HepG2 (cell line): ENCODE measurements around the gene NCOA6. TPM values are rescaled to one million over a fixed set of nuclear protein-coding genes. Genes with fewer than 3 reads are reported as not detected.
A peak's percentile ranks its signal among the peaks of the same experiment; 100 is the strongest.

Experiments
- FOXO1 ChIP-seq: sonication (generic); formaldehyde crosslinking; IDR thresholded peaks from 2 replicates; pipeline ENCODE4 v1.4.0; 2020; ENCODE audit warnings: missing genetic modification reagents
- HOXD1 ChIP-seq: sonication (generic); formaldehyde crosslinking; IDR thresholded peaks from 2 replicates; pipeline ENCODE4 v1.5.0; 2020; ENCODE audit warnings: missing genetic modification reagents
- IKZF4 ChIP-seq: sonication (generic); formaldehyde crosslinking; IDR thresholded peaks from 2 replicates; pipeline ENCODE4 v1.5.1; 2020; ENCODE audit warnings: borderline replicate concordance, mild to moderate bottlenecking, low read depth, missing genetic modification reagents; ENCODE audit errors: not compliant biosample characterization
- KDM4B ChIP-seq: sonication (generic); formaldehyde crosslinking; IDR thresholded peaks from 2 replicates; pipeline ENCODE4 v1.4.0; 2020; ENCODE audit warnings: missing genetic modification reagents
- ZBTB42 ChIP-seq: sonication (generic); formaldehyde crosslinking; IDR thresholded peaks from 2 replicates; pipeline ENCODE4 v1.5.0; 2020; ENCODE audit warnings: mild to moderate bottlenecking, missing genetic modification reagents
- ZNF639 ChIP-seq: conservative IDR thresholded peaks from 2 replicates; pipeline ENCODE4 v1.6.1; 2018; ENCODE audit warnings: missing genetic modification reagents
- ZNF83 ChIP-seq: sonication (generic); formaldehyde crosslinking; IDR thresholded peaks from 2 replicates; pipeline ENCODE4 v1.4.0; 2020; ENCODE audit warnings: missing genetic modification reagents, mild to moderate bottlenecking, borderline replicate concordance
- polyA plus RNA-seq, 8 experiments: library from polyadenylated mRNA; depleted of rRNA in 3 of 8; stranded (reverse) in 7 of 8; unstranded in 1 of 8; fragments of >200 nt; fragmentation: Illumina TruSeq in 4 of 8; extraction: Trizol in 4 of 8; gene quantifications; 2 replicates each; pipeline versions ENCODE4 v1.2.1 to v1.2.3, GENCODE V29; 2011 to 2016; ENCODE audit warnings: low read depth in 4 of 8, missing spikeins in 1 of 8, mixed read lengths in 1 of 8; ENCODE audit not compliant: insufficient read depth in 1 of 8
- total RNA-seq, 5 experiments: library from RNA; depleted of rRNA; stranded (reverse); fragments of >200 nt; fragmentation: Illumina TruSeq; extraction: Trizol; gene quantifications; 2 replicates each; pipeline ENCODE4 v1.2.3, GENCODE V29; 2016; ENCODE audit warnings: low read depth in 1 of 5
- TF ChIP-seq, protein P1 (sequence below): sonication (generic); formaldehyde crosslinking; IDR thresholded peaks from 2 replicates; pipeline ENCODE4 v1.5.0; 2020; ENCODE audit warnings: mild to moderate bottlenecking, missing genetic modification reagents, moderate library complexity

The NCOA6 gene
- total and polyA plus RNA-seq, 2 of the 13 experiments (the other 11 are each of a cell fraction or from before 2014, with no cell fraction given), result 11.2 to 29.3 TPM

- TF ChIP-seq IKZF4 (CRISPR knock-in tag) (no peak), ZBTB42 (0 out of 2 replicates have a peak, but pooled peaks have one; percentile 22), KDM4B (CRISPR knock-in tag) (peak; percentile 82), HOXD1 (CRISPR knock-in tag) (peak; percentile 72; the same call in 1 of the 2 replicates), ZNF639 (CRISPR knock-in tag) (peak; percentile 72), FOXO1 (CRISPR knock-in tag) (peak; percentile 84), ZNF83 (CRISPR knock-in tag) (peak; percentile 28; the same call in 1 of the 2 replicates)
- TF ChIP-seq, protein P1, sequence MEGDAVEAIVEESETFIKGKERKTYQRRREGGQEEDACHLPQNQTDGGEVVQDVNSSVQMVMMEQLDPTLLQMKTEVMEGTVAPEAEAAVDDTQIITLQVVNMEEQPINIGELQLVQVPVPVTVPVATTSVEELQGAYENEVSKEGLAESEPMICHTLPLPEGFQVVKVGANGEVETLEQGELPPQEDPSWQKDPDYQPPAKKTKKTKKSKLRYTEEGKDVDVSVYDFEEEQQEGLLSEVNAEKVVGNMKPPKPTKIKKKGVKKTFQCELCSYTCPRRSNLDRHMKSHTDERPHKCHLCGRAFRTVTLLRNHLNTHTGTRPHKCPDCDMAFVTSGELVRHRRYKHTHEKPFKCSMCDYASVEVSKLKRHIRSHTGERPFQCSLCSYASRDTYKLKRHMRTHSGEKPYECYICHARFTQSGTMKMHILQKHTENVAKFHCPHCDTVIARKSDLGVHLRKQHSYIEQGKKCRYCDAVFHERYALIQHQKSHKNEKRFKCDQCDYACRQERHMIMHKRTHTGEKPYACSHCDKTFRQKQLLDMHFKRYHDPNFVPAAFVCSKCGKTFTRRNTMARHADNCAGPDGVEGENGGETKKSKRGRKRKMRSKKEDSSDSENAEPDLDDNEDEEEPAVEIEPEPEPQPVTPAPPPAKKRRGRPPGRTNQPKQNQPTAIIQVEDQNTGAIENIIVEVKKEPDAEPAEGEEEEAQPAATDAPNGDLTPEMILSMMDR (CRISPR knock-in tag), result peak; percentile 99
Observed at GRCh38 chr20:34872622-34873224, 47.3 kb upstream of the NCOA6 start, which contains the start of gene GGT7 (continued).
